Raji (cell line): ENCODE data around the gene SHLD1.

Experiments
- POLR2A ChIP-seq: IDR thresholded peaks from 2 replicates; pipeline ENCODE4 v1.6.1; 2011; ENCODE audit warnings: low read depth, low read length, control low read depth; ENCODE audit not compliant: insufficient read depth

Gene SHLD1

GRCh38 chr20:5730131-5730530, 20.1 kb upstream of the SHLD1 start:
- TF ChIP-seq POLR2A, result no peak

- no peak for TF ChIP-seq POLR2A
Observed at GRCh38 chr20:5731753-5732366, 18.3 kb upstream of the SHLD1 start.

GRCh38 chr20:5734602-5735001, 15.6 kb upstream of the SHLD1 start:
- no peak for TF ChIP-seq POLR2A

GRCh38 chr20:5735845-5736510, 14.2 kb upstream of the SHLD1 start:
- no peak for TF ChIP-seq POLR2A

- no peak for TF ChIP-seq POLR2A
Observed at GRCh38 chr20:5737619-5737953, 12.6 kb upstream of the SHLD1 start.

GRCh38 chr20:5737966-5738365, 12.2 kb upstream of the SHLD1 start:
- no peak for TF ChIP-seq POLR2A

- TF ChIP-seq POLR2A, result no peak
Observed at GRCh38 chr20:5741089-5741488, 9.1 kb upstream of the SHLD1 start.

GRCh38 chr20:5742041-5742440, 8.2 kb upstream of the SHLD1 start:
- no peak for TF ChIP-seq POLR2A

GRCh38 chr20:5745416-5746030, 4.7 kb upstream of the SHLD1 start:
- no peak for TF ChIP-seq POLR2A

GRCh38 chr20:5746064-5746463, 4.1 kb upstream of the SHLD1 start:
- no peak for TF ChIP-seq POLR2A

GRCh38 chr20:5748246-5748645, 2.0 kb upstream of the SHLD1 start:
- TF ChIP-seq POLR2A, result no peak

- TF ChIP-seq POLR2A, result no peak
Observed at GRCh38 chr20:5751856-5752255, 1.7 kb downstream of the SHLD1 start.

- TF ChIP-seq POLR2A, result no peak
Observed at GRCh38 chr20:5753814-5754213, 3.6 kb downstream of the SHLD1 start.

GRCh38 chr20:5757949-5758348, 7.7 kb downstream of the SHLD1 start:
- TF ChIP-seq POLR2A, result no peak

- no peak for TF ChIP-seq POLR2A
Observed at GRCh38 chr20:5766085-5766764, 16.0 kb downstream of the SHLD1 start.

- no peak for TF ChIP-seq POLR2A
Observed at GRCh38 chr20:5767493-5768098, 17.4 kb downstream of the SHLD1 start.
